Measurements from ENCODE around the gene DIAPH1.

GRCh38 chr5:141608046-141608445, 10.8 kb downstream of the DIAPH1 start:
- TF ChIP-seq CTCF (IDR thresholded peaks at IDR 0.05): no peak
- TF ChIP-seq POLR2A (IDR thresholded peaks at IDR 0.05): no peak

Data from transverse colon (tissue), 3 donors.